Keratinocyte (primary cell): ENCODE measurements around the gene GRK5. TPM values are rescaled to one million over a fixed set of nuclear protein-coding genes. Genes with fewer than 3 reads are reported as not detected.

Experiments used
- DNase-seq: peaks from one replicate; pipeline ENCODE4 v3.0.0-alpha.2; 2011; ENCODE audit warnings: low read depth, missing footprints, low spot score
- FAIRE-seq: peaks from 2 replicates; lab custom pipeline; 2011; peaks lifted over from hg19 to GRCh38; lab: Jason Lieb, UNC
- H2AFZ ChIP-seq: 2 replicates; pipeline ENCODE4 v1.6.0; 2012; ENCODE audit warnings: low read length, control low read depth, inconsistent platforms; ENCODE audit not compliant: control insufficient read depth
- H3K27ac ChIP-seq: 2 replicates; pipeline ENCODE4 v1.5.1; 2011; ENCODE audit warnings: low read length; ENCODE audit not compliant: control insufficient read depth, insufficient read depth
- H3K27me3 ChIP-seq: 3 replicates; pipeline ENCODE4 v1.6.0; 2011; ENCODE audit warnings: low read length; ENCODE audit not compliant: control insufficient read depth, insufficient read depth; ENCODE audit errors: extremely low read depth
- H3K36me3 ChIP-seq, 2 experiments: 2 replicates in 1 of 2; 3 replicates in 1 of 2; pipeline ENCODE4 v1.5.1; 2011; ENCODE audit warnings: low read length in 2 of 2, mild to moderate bottlenecking in 1 of 2; ENCODE audit not compliant: control insufficient read depth in 2 of 2, insufficient read depth in 2 of 2; ENCODE audit errors: extremely low read depth in 1 of 2
- H3K4me1 ChIP-seq: 3 replicates; pipeline ENCODE4 v1.5.1; 2011; ENCODE audit warnings: low read length; ENCODE audit not compliant: control insufficient read depth, insufficient read depth; ENCODE audit errors: extremely low read depth
- H3K4me2 ChIP-seq: 3 replicates; pipeline ENCODE4 v1.6.0; 2011; ENCODE audit warnings: low read depth, low read length; ENCODE audit not compliant: control insufficient read depth, insufficient read depth; ENCODE audit errors: extremely low read depth
- H3K4me3 ChIP-seq, 3 experiments: fragments of 200-600 bp in 1 of 3; sonication (generic) in 1 of 3; 2 replicates in 2 of 3; 3 replicates in 1 of 3; pipeline ENCODE4 v1.5.1; 2011 to 2016; ENCODE audit warnings: low read length in 3 of 3, mild to moderate bottlenecking in 3 of 3, control low read depth in 2 of 3, inconsistent platforms in 1 of 3, low read depth in 1 of 3, mixed read lengths in 1 of 3, mixed run types in 1 of 3, moderate library complexity in 1 of 3; ENCODE audit not compliant: control insufficient read depth in 2 of 3, insufficient read depth in 2 of 3; ENCODE audit errors: extremely low read depth in 1 of 3
- H3K79me2 ChIP-seq: 2 replicates; pipeline ENCODE4 v1.6.0; 2012; ENCODE audit warnings: low read length; ENCODE audit not compliant: control insufficient read depth, insufficient read depth
- H3K9ac ChIP-seq: 3 replicates; pipeline ENCODE4 v1.6.0; 2011; ENCODE audit warnings: low read length; ENCODE audit not compliant: control insufficient read depth, insufficient read depth; ENCODE audit errors: extremely low read depth
- H3K9me1 ChIP-seq: 3 replicates; pipeline ENCODE4 v1.6.0; 2011; ENCODE audit warnings: low read length; ENCODE audit not compliant: control insufficient read depth, insufficient read depth; ENCODE audit errors: extremely low read depth
- H3K9me3 ChIP-seq: 2 replicates; pipeline ENCODE4 v1.5.1; 2012; ENCODE audit warnings: low read depth, low read length; ENCODE audit not compliant: control insufficient read depth
- H4K20me1 ChIP-seq: 3 replicates; pipeline ENCODE4 v1.6.0; 2011; ENCODE audit warnings: low read length; ENCODE audit not compliant: control insufficient read depth, insufficient read depth; ENCODE audit errors: extremely low read depth
- EZH2 ChIP-seq: IDR thresholded peaks from one replicate; pipeline ENCODE4 v1.6.1; 2012; ENCODE audit warnings: inconsistent platforms, mild to moderate bottlenecking, low read length, moderate library complexity
- dilution Hi-C: fragments of 300-500 bp; cut with MboI; formaldehyde crosslinking; loops from one replicate; pipeline ENCODE4 v1.7.0; 2020; ENCODE audit warnings: low sequenced_read_pairs; ENCODE audit not compliant: extremely low pct_ligation_motif_present
- polyA plus RNA-seq, 5 experiments: library from polyadenylated mRNA; depleted of rRNA in 3 of 5; stranded (reverse) in 3 of 5; stranded (forward) in 1 of 5; unstranded in 1 of 5; fragments of >200 nt; gene quantifications; 1 replicate in 1 of 5; 2 replicates in 3 of 5; 3 replicates in 1 of 5; pipeline versions ENCODE4 v1.2.1 to v1.2.3, GENCODE V29; 2011 to 2012; ENCODE audit warnings: missing spikeins in 2 of 5, low read depth in 1 of 5, low replicate concordance in 1 of 5
- TF ChIP-seq, protein P1 (sequence below), 3 experiments: IDR thresholded peaks in 1 of 3; conservative IDR thresholded peaks in 1 of 3; optimal IDR thresholded peaks in 1 of 3; 2 replicates in 2 of 3; 3 replicates in 1 of 3; pipeline versions ENCODE3 to v1.5.1; 2011; ENCODE audit warnings: low read length in 3 of 3, mild to moderate bottlenecking in 3 of 3, moderate library complexity in 2 of 3, control low read depth in 1 of 3, inconsistent platforms in 1 of 3; ENCODE audit not compliant: insufficient read depth in 2 of 3; ENCODE audit errors: extremely low read depth in 1 of 3

The GRK5 gene
- polyA plus RNA-seq, 1 donor (not counting 4 experiments of a cell fraction or from before 2014, with no cell fraction given), result 7.6 TPM

DNA sequence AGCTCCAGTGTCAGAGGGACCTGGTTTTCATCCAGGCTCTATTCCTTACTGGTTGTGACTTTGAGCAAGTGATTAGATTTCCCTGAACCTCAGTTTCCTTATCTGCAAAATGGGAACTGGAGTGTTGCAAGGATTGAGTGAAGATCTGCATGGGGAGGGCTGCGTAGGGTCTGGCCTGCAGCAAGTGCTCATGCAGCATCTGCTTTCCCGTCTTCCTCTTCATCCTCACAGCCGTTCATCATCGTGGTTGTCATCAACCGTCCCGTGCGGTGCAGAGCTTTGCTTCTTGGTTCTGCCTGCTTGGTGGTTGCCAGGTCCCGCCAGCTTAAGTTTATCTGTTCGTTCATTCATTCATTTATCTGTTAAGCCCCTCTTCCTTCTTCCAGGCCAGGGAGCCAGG, 135.0 kb downstream of the GRK5 start:
- no peak for DNase-seq
- H2AFZ ChIP-seq, result no peak overlapping the region
- FAIRE-seq, result peak; percentile 49
- no peaks in the 10 kb centered on the region for H3K27me3 ChIP-seq
- no peaks in the 10 kb centered on the region for H3K9me3 ChIP-seq
- H3K4me2 ChIP-seq, result no peak overlapping the region
- TF ChIP-seq, protein P1, sequence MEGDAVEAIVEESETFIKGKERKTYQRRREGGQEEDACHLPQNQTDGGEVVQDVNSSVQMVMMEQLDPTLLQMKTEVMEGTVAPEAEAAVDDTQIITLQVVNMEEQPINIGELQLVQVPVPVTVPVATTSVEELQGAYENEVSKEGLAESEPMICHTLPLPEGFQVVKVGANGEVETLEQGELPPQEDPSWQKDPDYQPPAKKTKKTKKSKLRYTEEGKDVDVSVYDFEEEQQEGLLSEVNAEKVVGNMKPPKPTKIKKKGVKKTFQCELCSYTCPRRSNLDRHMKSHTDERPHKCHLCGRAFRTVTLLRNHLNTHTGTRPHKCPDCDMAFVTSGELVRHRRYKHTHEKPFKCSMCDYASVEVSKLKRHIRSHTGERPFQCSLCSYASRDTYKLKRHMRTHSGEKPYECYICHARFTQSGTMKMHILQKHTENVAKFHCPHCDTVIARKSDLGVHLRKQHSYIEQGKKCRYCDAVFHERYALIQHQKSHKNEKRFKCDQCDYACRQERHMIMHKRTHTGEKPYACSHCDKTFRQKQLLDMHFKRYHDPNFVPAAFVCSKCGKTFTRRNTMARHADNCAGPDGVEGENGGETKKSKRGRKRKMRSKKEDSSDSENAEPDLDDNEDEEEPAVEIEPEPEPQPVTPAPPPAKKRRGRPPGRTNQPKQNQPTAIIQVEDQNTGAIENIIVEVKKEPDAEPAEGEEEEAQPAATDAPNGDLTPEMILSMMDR (optimal IDR thresholded peaks at IDR 0.05 in 1 of 3, IDR thresholded peaks at IDR 0.05 in 1 of 3, conservative IDR thresholded peaks at IDR 0.05 in 1 of 3; ENCODE audit: extremely low read depth in 1 of 3, insufficient read depth in 2 of 3, low read length in 3 of 3), result no peak
- no peak for TF ChIP-seq EZH2
- H3K27ac ChIP-seq, result no peak overlapping the region
- dilution Hi-C loops, result no loop called here
- no peaks in the 10 kb centered on the region for H3K9me1 ChIP-seq
- H3K36me3 ChIP-seq, result peaks cover 0 to 2% of the 10 kb centered on the region in 2 experiments
- no peaks in the 10 kb centered on the region for H3K79me2 ChIP-seq
- H3K4me1 ChIP-seq, result peaks cover 8% of the 10 kb centered on the region
- H4K20me1 ChIP-seq, result no peaks in the 10 kb centered on the region
- no peak overlapping the region for H3K4me3 ChIP-seq
- H3K9ac ChIP-seq, result no peak overlapping the region

- no peaks in the 10 kb centered on the region for H3K9me1 ChIP-seq
These were observed 135.7 kb downstream of the GRK5 start for GRCh38 chr10:119343011-119343601.

More at GRCh38 chr10:119343011-119343601, 135.7 kb downstream of the GRK5 start:
- no peak overlapping the region for H3K9ac ChIP-seq
- H3K4me1 ChIP-seq, result peaks cover 8% of the 10 kb centered on the region
- no peak overlapping the region for H2AFZ ChIP-seq
- dilution Hi-C loops, result no loop called here
- peaks cover 1 to 5% of the 10 kb centered on the region in 2 experiments for H3K36me3 ChIP-seq
- no peak overlapping the region for H3K4me2 ChIP-seq
- no peaks in the 10 kb centered on the region for H3K27me3 ChIP-seq
- no peak for TF ChIP-seq EZH2
- TF ChIP-seq, protein P1 (optimal IDR thresholded peaks at IDR 0.05 in 1 of 3, IDR thresholded peaks at IDR 0.05 in 1 of 3, conservative IDR thresholded peaks at IDR 0.05 in 1 of 3; ENCODE audit: extremely low read depth in 1 of 3, insufficient read depth in 2 of 3, low read length in 3 of 3), result no peak
- no peaks in the 10 kb centered on the region for H3K79me2 ChIP-seq
- no peaks in the 10 kb centered on the region for H3K9me3 ChIP-seq
- DNase-seq (no peak), FAIRE-seq (no peak)
- no peak overlapping the region for H3K4me3 ChIP-seq
- no peaks in the 10 kb centered on the region for H4K20me1 ChIP-seq
- no peak overlapping the region for H3K27ac ChIP-seq
